Astrocyte of the cerebellum (primary cell): ENCODE measurements around the gene MTA3.
A peak's percentile ranks its signal among the peaks of the same experiment; 100 is the strongest.

Source experiments
- DNase-seq: peaks from one replicate; pipeline ENCODE4 v3.0.0-alpha.2; 2011; ENCODE audit warnings: low read depth
- H3K4me3 ChIP-seq: 2 replicates; pipeline ENCODE4 v1.5.1; 2011; ENCODE audit warnings: mild to moderate bottlenecking, low read depth, low read length, moderate library complexity
- in situ Hi-C: cut with HindIII; loops from 2 replicates; pipeline ENCODE4 v1.10.0; 2017; ENCODE audit warnings: low sequenced_read_pairs
- TF ChIP-seq, protein P1 (sequence below): IDR thresholded peaks from 2 replicates; pipeline ENCODE4 v1.5.1; 2012; ENCODE audit warnings: low read length, low read depth, moderate library complexity, mild to moderate bottlenecking; ENCODE audit errors: missing control alignments

The MTA3 gene

DNA sequence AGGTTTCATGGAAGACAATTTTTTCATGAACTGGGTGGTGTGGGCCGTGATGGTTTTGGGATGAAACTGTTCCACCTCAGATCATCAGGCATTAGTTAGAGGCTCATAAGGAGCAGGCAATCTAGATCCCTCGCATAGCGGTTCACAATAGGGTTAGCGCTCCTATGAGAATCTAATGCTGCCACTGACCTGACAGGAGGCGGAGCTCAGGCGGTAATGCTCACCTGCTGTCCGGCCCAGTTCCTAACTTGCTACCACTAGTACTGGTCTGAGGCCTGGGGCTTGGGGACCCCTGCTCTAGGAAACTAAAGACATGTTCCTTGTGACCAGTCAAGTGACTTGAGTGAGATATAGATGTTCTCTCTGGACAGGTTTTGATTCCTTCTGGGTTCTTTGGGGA is 146.3 kb downstream of the MTA3 start:
- TF ChIP-seq, protein P1, sequence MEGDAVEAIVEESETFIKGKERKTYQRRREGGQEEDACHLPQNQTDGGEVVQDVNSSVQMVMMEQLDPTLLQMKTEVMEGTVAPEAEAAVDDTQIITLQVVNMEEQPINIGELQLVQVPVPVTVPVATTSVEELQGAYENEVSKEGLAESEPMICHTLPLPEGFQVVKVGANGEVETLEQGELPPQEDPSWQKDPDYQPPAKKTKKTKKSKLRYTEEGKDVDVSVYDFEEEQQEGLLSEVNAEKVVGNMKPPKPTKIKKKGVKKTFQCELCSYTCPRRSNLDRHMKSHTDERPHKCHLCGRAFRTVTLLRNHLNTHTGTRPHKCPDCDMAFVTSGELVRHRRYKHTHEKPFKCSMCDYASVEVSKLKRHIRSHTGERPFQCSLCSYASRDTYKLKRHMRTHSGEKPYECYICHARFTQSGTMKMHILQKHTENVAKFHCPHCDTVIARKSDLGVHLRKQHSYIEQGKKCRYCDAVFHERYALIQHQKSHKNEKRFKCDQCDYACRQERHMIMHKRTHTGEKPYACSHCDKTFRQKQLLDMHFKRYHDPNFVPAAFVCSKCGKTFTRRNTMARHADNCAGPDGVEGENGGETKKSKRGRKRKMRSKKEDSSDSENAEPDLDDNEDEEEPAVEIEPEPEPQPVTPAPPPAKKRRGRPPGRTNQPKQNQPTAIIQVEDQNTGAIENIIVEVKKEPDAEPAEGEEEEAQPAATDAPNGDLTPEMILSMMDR, result no peak
- in situ Hi-C loops, result no loop called here

GRCh38 chr2:42721898-42722297 is 153.5 kb downstream of the MTA3 start:
- H3K4me3 ChIP-seq, result no peak overlapping the region
- in situ Hi-C loops, result no loop called here
- TF ChIP-seq, protein P1, result no peak
- DNase-seq, result no peak

More for the DNA sequence above, 146.3 kb downstream of the MTA3 start:
- H3K4me3 ChIP-seq, result no peak overlapping the region
- DNase-seq, result no peak

- in situ Hi-C loops, result no loop called here
- H3K4me3 ChIP-seq, result no peak overlapping the region
- TF ChIP-seq, protein P1, result no peak
- DNase-seq, result peak; percentile 75
Measured at GRCh38 chr2:42722320-42723190, 154.1 kb downstream of the MTA3 start.

- TF ChIP-seq, protein P1, result no peak
- in situ Hi-C loops, result no loop called here
- DNase-seq, result no peak
Measured at GRCh38 chr2:42723465-42723864, 155.0 kb downstream of the MTA3 start.

DNA sequence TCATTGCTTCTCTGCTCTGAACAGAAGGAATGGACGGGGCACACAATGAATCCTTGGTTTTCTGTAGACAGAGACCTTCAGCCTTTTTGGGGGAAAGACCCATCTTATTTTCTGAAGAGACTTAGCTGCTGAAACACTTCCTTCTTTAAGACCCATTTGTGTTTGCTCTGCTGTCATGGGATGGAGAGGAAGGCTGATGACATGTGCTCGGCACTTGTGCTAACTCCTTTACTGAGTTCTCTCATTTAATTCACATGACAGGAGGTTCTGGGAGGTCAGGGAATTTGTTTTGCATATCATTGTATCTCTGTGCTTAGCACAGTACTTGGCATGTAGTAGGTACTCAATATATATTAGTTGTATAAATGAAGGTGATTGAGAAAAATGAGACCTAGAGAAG is 156.5 kb downstream of the MTA3 start:
- H3K4me3 ChIP-seq, result no peak overlapping the region
- TF ChIP-seq, protein P1, result no peak
- DNase-seq, result no peak
- in situ Hi-C loops, result no loop called here

More at GRCh38 chr2:42723465-42723864, 155.0 kb downstream of the MTA3 start:
- no peak overlapping the region for H3K4me3 ChIP-seq

- TF ChIP-seq, protein P1, result no peak
- in situ Hi-C loops, result no loop called here
- no peak for DNase-seq
- no peak overlapping the region for H3K4me3 ChIP-seq
Measured at GRCh38 chr2:42725657-42726056, 157.2 kb downstream of the MTA3 start.
